Thoracic aorta (tissue), 2 donors: ENCODE data around the gene ECHS1. TPM values are rescaled to one million over a fixed set of nuclear protein-coding genes. Genes with fewer than 3 reads are reported as not detected.
"Not testable (repeated sequence)": the region's sequence is repeated elsewhere in the genome, so short reads cannot be mapped to it uniquely, and the experiment has no call there.

Experiments
- ATAC-seq: fragments of 150-250 bp; one replicate; pipeline ENCODE4 v1.8.0; 2017; ENCODE audit warnings: low read depth; ENCODE audit not compliant: insufficient number of reproducible peaks, low FRiP score
- DNase-seq: peaks from one replicate; pipeline ENCODE4 v3.0.0-alpha.2; 2020; ENCODE audit warnings: low spot score
- H3K27ac ChIP-seq, 2 donors: fragments of 200-600 bp; sonication (generic); 1 replicate in 1 of 2; 2 replicates in 1 of 2; pipeline ENCODE4 v1.5.1; 2016; ENCODE audit warnings: mild to moderate bottlenecking in 2 of 2, moderate library complexity in 2 of 2
- H3K27me3 ChIP-seq: fragments of 200-600 bp; sonication (generic); replicated peaks from 2 replicates; pipeline ENCODE4 v1.6.0; 2016; ENCODE audit warnings: mild to moderate bottlenecking; ENCODE audit not compliant: insufficient read depth
- H3K36me3 ChIP-seq: fragments of 200-600 bp; sonication (generic); one replicate; pipeline ENCODE4 v1.5.1; 2016
- H3K4me1 ChIP-seq, 2 donors: fragments of 200-600 bp; sonication (generic); 1 replicate in 1 of 2; 2 replicates in 1 of 2; pipeline versions ENCODE4 v1.5.1 to v1.6.0; 2016; ENCODE audit warnings: low read depth in 2 of 2, mild to moderate bottlenecking in 1 of 2; ENCODE audit not compliant: control insufficient read depth in 1 of 2
- H3K4me3 ChIP-seq: fragments of 200-600 bp; sonication (generic); 2 replicates; pipeline ENCODE4 v1.5.1; 2016; ENCODE audit warnings: mild to moderate bottlenecking
- H3K9me3 ChIP-seq: fragments of 200-600 bp; sonication (generic); 2 replicates; pipeline ENCODE4 v1.5.1; 2016
- CTCF ChIP-seq: fragments of 200-600 bp; sonication (generic); IDR thresholded peaks from one replicate; pipeline ENCODE4 v1.5.1; 2019; ENCODE audit warnings: antibody characterized with exemption
- total RNA-seq, 2 donors: library from RNA; depleted of rRNA; stranded (reverse); fragments of >200 nt; gene quantifications; one replicate each; pipeline versions ENCODE4 v1.1.0 to v1.2.3, GENCODE V29; 2016

ECHS1 gene
- total RNA-seq, 2 donors from 2014 or later = 27.5 to 64.6 TPM

GRCh38 chr10:133368153-133368552 is 5.0 kb downstream of the ECHS1 start:
- no peak for DNase-seq
- no peaks in the 10 kb centered on the region for H3K27me3 ChIP-seq
- H3K9me3 ChIP-seq = no peaks in the 10 kb centered on the region
- no peak for ATAC-seq
- peaks cover 47% of the 10 kb centered on the region for H3K36me3 ChIP-seq
- no peak for TF ChIP-seq CTCF
- H3K4me3 ChIP-seq = no peak overlapping the region
- peaks cover 4 to 7% of the 10 kb centered on the region in 2 donors for H3K4me1 ChIP-seq
- no peak overlapping the region for H3K27ac ChIP-seq

- H3K9me3 ChIP-seq, ATAC-seq, H3K4me3 ChIP-seq, H3K27ac ChIP-seq, H3K4me1 ChIP-seq, DNase-seq, H3K27me3 ChIP-seq: not testable (repeated sequence)
- H3K36me3 ChIP-seq = peaks cover 52% of the 10 kb centered on the region
Observed at GRCh38 chr10:133367461-133367860, 5.7 kb downstream of the ECHS1 start.

GRCh38 chr10:133366751-133367150 is 6.4 kb downstream of the ECHS1 start:
- DNase-seq (no peak), ATAC-seq (no peak)
- peaks cover 53% of the 10 kb centered on the region for H3K36me3 ChIP-seq
- H3K27me3 ChIP-seq = no peaks in the 10 kb centered on the region
- H3K4me1 ChIP-seq = no peaks in the 10 kb centered on the region
- no peak for TF ChIP-seq CTCF
- H3K27ac ChIP-seq = no peak overlapping the region
- H3K9me3 ChIP-seq = no peaks in the 10 kb centered on the region
- no peak overlapping the region for H3K4me3 ChIP-seq

- ATAC-seq (no peak), DNase-seq (no peak)
- no peak for TF ChIP-seq CTCF
- Histone ChIP-seq H3K4me1 (no peaks in the 10 kb centered on the region), H3K4me3 (no peak overlapping the region), H3K9me3 (no peaks in the 10 kb centered on the region), H3K27ac (no peak overlapping the region), H3K36me3 (peaks cover 53% of the 10 kb centered on the region), H3K27me3 (no peaks in the 10 kb centered on the region)
Observed at GRCh38 chr10:133366130-133366478, 7.0 kb downstream of the ECHS1 start.

GRCh38 chr10:133365461-133366129 is 7.6 kb downstream of the ECHS1 start:
- ATAC-seq (no peak), DNase-seq (no peak)
- Histone ChIP-seq H3K4me3 (no peak overlapping the region), H3K4me1 (no peaks in the 10 kb centered on the region), H3K9me3 (no peaks in the 10 kb centered on the region), H3K27me3 (no peaks in the 10 kb centered on the region), H3K36me3 (peaks cover 52% of the 10 kb centered on the region), H3K27ac (no peak overlapping the region)
- no peak for TF ChIP-seq CTCF
